SU-DHL-6 (cell line): Measurements from ENCODE around the gene SLX9.

ENCODE experiments used
- H2AFZ ChIP-seq: fragments of 200-600 bp; sonication (generic); 2 replicates; pipeline ENCODE4 v1.6.1; 2014; ENCODE audit warnings: low read depth, mild to moderate bottlenecking, moderate library complexity, mixed read lengths, antibody characterized with exemption, low read length; ENCODE audit not compliant: severe bottlenecking
- H3F3A ChIP-seq: fragments of 200-600 bp; shearing (Covaris generic); 2 replicates; pipeline ENCODE4 v1.6.0; 2016; ENCODE audit warnings: antibody characterized with exemption, mild to moderate bottlenecking; ENCODE audit not compliant: insufficient read depth
- H3K27ac ChIP-seq: fragments of 200-600 bp; sonication (generic); 2 replicates; pipeline ENCODE4 v1.5.1; 2016; ENCODE audit warnings: low read depth, mild to moderate bottlenecking, low read length, moderate library complexity, mixed read lengths
- H3K27me3 ChIP-seq: fragments of 200-600 bp; sonication (generic), shearing (Covaris generic); 2 replicates; pipeline ENCODE4 v1.6.0; 2014; ENCODE audit warnings: mild to moderate bottlenecking, low read length
- H3K36me3 ChIP-seq: fragments of 200-600 bp; sonication (generic); 2 replicates; pipeline ENCODE4 v1.6.1; 2014; ENCODE audit warnings: mild to moderate bottlenecking, low read length, mixed read lengths
- H3K4me2 ChIP-seq: fragments of 300-600, 200-600 bp; shearing (Covaris generic), sonication (generic); 2 replicates; pipeline ENCODE4 v1.6.0; 2014; ENCODE audit warnings: low read length, low read depth, mild to moderate bottlenecking; ENCODE audit not compliant: poor library complexity, severe bottlenecking
- H3K4me3 ChIP-seq: fragments of 200-600 bp; sonication (generic); 2 replicates; pipeline ENCODE4 v1.5.1; 2014; ENCODE audit warnings: antibody characterized with exemption, low read length, mild to moderate bottlenecking, mixed read lengths; ENCODE audit not compliant: insufficient read depth, poor library complexity, severe bottlenecking
- H3K79me2 ChIP-seq: fragments of 200-600 bp; sonication (generic); 2 replicates; pipeline ENCODE4 v1.6.1; 2014; ENCODE audit warnings: mild to moderate bottlenecking, low read length, moderate library complexity; ENCODE audit not compliant: insufficient read depth
- H3K9ac ChIP-seq: fragments of 200-600 bp; sonication (generic); 2 replicates; pipeline ENCODE4 v1.7.0; 2014; ENCODE audit warnings: mild to moderate bottlenecking, low read length
- H3K9me2 ChIP-seq: fragments of 200-600 bp; sonication (generic); replicated peaks from 2 replicates; pipeline ENCODE4 v1.6.1; 2014; ENCODE audit warnings: low read length; ENCODE audit not compliant: insufficient read depth
- H3K9me3 ChIP-seq: fragments of 200-600 bp; sonication (generic); 2 replicates; pipeline ENCODE4 v1.6.1; 2014; ENCODE audit warnings: low read length, mixed read lengths; ENCODE audit not compliant: insufficient read depth
- H4K20me1 ChIP-seq: fragments of 200-600 bp; sonication (generic); 2 replicates; pipeline ENCODE4 v1.6.1; 2014; ENCODE audit warnings: low read depth, mild to moderate bottlenecking, antibody characterized with exemption, low read length, moderate library complexity, mixed read lengths
- CTCF ChIP-seq: fragments of 200-600 bp; sonication (generic); IDR thresholded peaks from one replicate; pipeline ENCODE4 v1.5.1; 2017; ENCODE audit warnings: antibody characterized with exemption, mild to moderate bottlenecking, low read length, moderate library complexity; ENCODE audit not compliant: insufficient read depth, poor library complexity, severe bottlenecking
- EZH2phosphoT487 ChIP-seq: fragments of 200-600 bp; sonication (generic), shearing (Covaris generic); conservative IDR thresholded peaks from 2 replicates; pipeline ENCODE4 v1.6.1; 2018; ENCODE audit warnings: mild to moderate bottlenecking, antibody characterized with exemption, low read length, moderate library complexity, mixed read lengths

The SLX9 gene

GRCh38 chr21:44987301-44987885 is 47.6 kb downstream of the SLX9 start:
- H3K27me3 ChIP-seq, result no peaks in the 10 kb centered on the region
- no peak overlapping the region for H3K4me3 ChIP-seq
- H3K9me2 ChIP-seq, result no peaks in the 10 kb centered on the region
- no peaks in the 10 kb centered on the region for H3K9me3 ChIP-seq
- TF ChIP-seq EZH2phosphoT487 (no peak), CTCF (no peak)
- no peak overlapping the region for H3K27ac ChIP-seq
- no peak overlapping the region for H3K4me2 ChIP-seq
- no peaks in the 10 kb centered on the region for H4K20me1 ChIP-seq
- no peak overlapping the region for H3K9ac ChIP-seq
- no peak overlapping the region for H2AFZ ChIP-seq
- no peaks in the 10 kb centered on the region for H3K36me3 ChIP-seq
- no peaks in the 10 kb centered on the region for H3F3A ChIP-seq
- H3K79me2 ChIP-seq, result no peaks in the 10 kb centered on the region

GRCh38 chr21:44987886-44988606 is 48.2 kb downstream of the SLX9 start:
- H4K20me1 ChIP-seq, result no peaks in the 10 kb centered on the region
- H3K27me3 ChIP-seq, result no peaks in the 10 kb centered on the region
- no peak overlapping the region for H3K4me3 ChIP-seq
- H3K4me2 ChIP-seq, result no peak overlapping the region
- no peaks in the 10 kb centered on the region for H3K36me3 ChIP-seq
- no peaks in the 10 kb centered on the region for H3K9me3 ChIP-seq
- no peaks in the 10 kb centered on the region for H3K9me2 ChIP-seq
- no peaks in the 10 kb centered on the region for H3K79me2 ChIP-seq
- H3K27ac ChIP-seq, result no peak overlapping the region
- H2AFZ ChIP-seq, result no peak overlapping the region
- TF ChIP-seq CTCF, result no peak
- no peak for TF ChIP-seq EZH2phosphoT487
- no peaks in the 10 kb centered on the region for H3F3A ChIP-seq
- H3K9ac ChIP-seq, result no peak overlapping the region

GRCh38 chr21:44988607-44989536 is 49.0 kb downstream of the SLX9 start:
- H3K9me2 ChIP-seq, result no peaks in the 10 kb centered on the region
- no peak overlapping the region for H2AFZ ChIP-seq
- H3F3A ChIP-seq, result no peaks in the 10 kb centered on the region
- H3K9ac ChIP-seq, result no peak overlapping the region
- H3K9me3 ChIP-seq, result no peaks in the 10 kb centered on the region
- TF ChIP-seq EZH2phosphoT487 (no peak), CTCF (no peak)
- no peaks in the 10 kb centered on the region for H3K36me3 ChIP-seq
- no peaks in the 10 kb centered on the region for H3K79me2 ChIP-seq
- no peak overlapping the region for H3K4me2 ChIP-seq
- no peaks in the 10 kb centered on the region for H4K20me1 ChIP-seq
- no peak overlapping the region for H3K4me3 ChIP-seq
- H3K27me3 ChIP-seq, result no peaks in the 10 kb centered on the region
- H3K27ac ChIP-seq, result no peak overlapping the region
